WERI-Rb-1 (cell line): ENCODE data around the gene SCFD2.

Source experiments
- DNase-seq: peaks from one replicate; pipeline ENCODE4 v3.0.0-alpha.2; 2020
- H3K27ac ChIP-seq: fragments of 250-450 bp; sonication (Bioruptor Pico); 2 replicates; pipeline ENCODE4 v1.5.1; 2020; ENCODE audit warnings: mild to moderate bottlenecking, moderate library complexity
- H3K27me3 ChIP-seq: fragments of 250-450 bp; sonication (Bioruptor Pico); 2 replicates; pipeline ENCODE4 v1.5.1; 2021; ENCODE audit warnings: mild to moderate bottlenecking, low read depth, moderate library complexity; ENCODE audit not compliant: insufficient read depth, severe bottlenecking
- H3K36me3 ChIP-seq: fragments of 250-450 bp; sonication (Bioruptor Pico); 2 replicates; pipeline ENCODE4 v1.5.1; 2020; ENCODE audit warnings: mild to moderate bottlenecking, moderate library complexity
- H3K4me3 ChIP-seq: 2 replicates; pipeline ENCODE4 v1.5.1; 2011; ENCODE audit warnings: low read depth, mild to moderate bottlenecking, control low read depth, low read length
- H3K9me3 ChIP-seq: fragments of 250-450 bp; sonication (Bioruptor Pico); 2 replicates; pipeline ENCODE4 v1.5.1; 2021; ENCODE audit warnings: mild to moderate bottlenecking, moderate library complexity; ENCODE audit not compliant: severe bottlenecking
- CTCF ChIP-seq: IDR thresholded peaks from 2 replicates; pipeline ENCODE4 v1.5.1; 2011; ENCODE audit warnings: low read depth, mild to moderate bottlenecking, control low read depth, inconsistent platforms, low read length

The SCFD2 gene

GRCh38 chr4:52968691-52969090, 397.2 kb downstream of the SCFD2 start:
- Histone ChIP-seq H3K36me3 (no peaks in the 10 kb centered on the region), H3K4me3 (no peak overlapping the region), H3K27ac (no peak overlapping the region)

DNA sequence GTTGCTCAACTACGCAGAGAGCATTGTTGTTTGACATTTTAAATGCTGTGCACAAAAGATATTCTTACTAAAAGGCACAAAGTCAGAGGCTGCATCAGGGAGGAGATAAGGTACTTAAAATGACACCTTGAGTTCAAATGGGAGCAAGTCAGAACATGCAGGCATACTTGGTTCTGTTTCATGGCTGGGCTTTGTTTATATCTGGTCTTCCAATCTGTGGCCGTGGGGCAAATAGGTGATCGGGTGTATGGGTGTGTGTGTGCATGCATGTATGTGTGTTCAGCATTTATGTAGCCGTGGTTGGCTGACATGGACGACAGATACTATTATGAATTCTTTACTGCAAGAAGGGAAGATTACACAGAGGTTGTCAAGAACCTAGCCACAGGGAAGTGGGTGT, 397.6 kb downstream of the SCFD2 start:
- Histone ChIP-seq H3K27ac (no peak overlapping the region), H3K36me3 (no peaks in the 10 kb centered on the region), H3K4me3 (no peak overlapping the region), H3K27me3 (no peaks in the 10 kb centered on the region), H3K9me3 (no peaks in the 10 kb centered on the region)
- TF ChIP-seq CTCF = no peak
- no peak for DNase-seq

More at GRCh38 chr4:52968691-52969090, 397.2 kb downstream of the SCFD2 start:
- TF ChIP-seq CTCF = no peak
- no peaks in the 10 kb centered on the region for H3K27me3 ChIP-seq
- DNase-seq = no peak
- H3K9me3 ChIP-seq = no peaks in the 10 kb centered on the region

GRCh38 chr4:52966781-52967180, 399.1 kb downstream of the SCFD2 start:
- H3K27ac ChIP-seq = no peak overlapping the region
- H3K27me3 ChIP-seq = no peaks in the 10 kb centered on the region
- TF ChIP-seq CTCF = no peak
- H3K36me3 ChIP-seq = no peaks in the 10 kb centered on the region
- H3K9me3 ChIP-seq = no peaks in the 10 kb centered on the region
- no peak for DNase-seq
- H3K4me3 ChIP-seq = no peak overlapping the region

DNA sequence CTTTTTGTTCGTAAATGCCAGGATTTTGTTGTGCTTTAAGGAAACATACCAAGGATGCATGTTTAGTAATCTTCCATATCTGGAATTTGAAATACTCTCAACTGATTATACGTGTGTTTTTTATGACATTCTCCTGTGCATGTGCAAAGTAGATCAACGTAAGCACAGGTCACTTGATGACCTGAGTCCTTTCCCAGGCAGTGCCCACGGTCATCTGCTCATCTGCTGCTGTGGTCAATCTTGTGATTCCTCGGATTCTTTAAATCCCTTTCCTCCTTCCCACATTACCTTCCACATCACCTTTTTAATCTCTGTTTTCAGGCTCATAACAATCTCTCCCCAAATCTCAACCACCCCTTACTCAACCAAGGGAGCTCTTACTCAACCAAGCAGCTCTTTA, 399.7 kb downstream of the SCFD2 start:
- Histone ChIP-seq H3K36me3 (no peaks in the 10 kb centered on the region), H3K27ac (no peak overlapping the region), H3K4me3 (no peak overlapping the region), H3K9me3 (no peaks in the 10 kb centered on the region), H3K27me3 (no peaks in the 10 kb centered on the region)
- TF ChIP-seq CTCF = no peak
- no peak for DNase-seq

- Histone ChIP-seq H3K4me3 (no peak overlapping the region), H3K27ac (no peak overlapping the region), H3K36me3 (no peaks in the 10 kb centered on the region; the same call in 1 of the 2 replicates), H3K27me3 (no peaks in the 10 kb centered on the region), H3K9me3 (no peaks in the 10 kb centered on the region)
- no peak for DNase-seq
- TF ChIP-seq CTCF = no peak
Observed at GRCh38 chr4:52964561-52965101, 401.2 kb downstream of the SCFD2 start.

DNA sequence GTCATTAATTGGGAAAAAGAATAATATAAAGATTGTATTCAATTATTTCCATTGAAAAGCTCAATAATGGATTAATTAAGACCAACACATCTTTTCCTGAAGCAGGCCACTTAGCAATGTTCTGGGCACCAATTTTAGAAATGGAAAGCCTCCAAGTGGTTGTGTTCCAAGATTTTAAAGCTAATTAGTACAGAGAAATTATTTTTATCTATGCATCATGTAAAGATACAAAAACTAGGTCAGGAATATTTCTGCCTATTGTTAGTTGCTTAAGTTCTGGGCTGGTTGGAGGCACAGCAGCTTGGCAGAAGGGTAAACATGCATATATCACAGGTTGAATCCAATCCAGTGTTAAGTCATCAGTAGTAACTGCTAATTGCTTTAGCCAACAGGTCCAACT, 401.9 kb downstream of the SCFD2 start:
- no peak for DNase-seq
- no peak for TF ChIP-seq CTCF
- Histone ChIP-seq H3K4me3 (no peak overlapping the region), H3K9me3 (no peaks in the 10 kb centered on the region), H3K27me3 (no peaks in the 10 kb centered on the region), H3K27ac (no peak overlapping the region), H3K36me3 (no peaks in the 10 kb centered on the region; the same call in 1 of the 2 replicates)
